OCI-LY3 (cell line): Measurements from ENCODE around the gene CCDC28B.

Experiments
- H2AFZ ChIP-seq: fragments of 200-600, 300-600 bp; shearing (Covaris generic); 2 replicates; pipeline ENCODE4 v1.6.0; 2014; ENCODE audit warnings: antibody characterized with exemption, low read depth, low read length
- H3K27ac ChIP-seq: fragments of 200-600, 300-600 bp; sonication (generic); 2 replicates; pipeline ENCODE4 v1.5.1; 2014; ENCODE audit warnings: mild to moderate bottlenecking, low read length, moderate library complexity, mixed read lengths
- H3K27me3 ChIP-seq: fragments of 200-600, 300-600 bp; sonication (generic); 2 replicates; pipeline ENCODE4 v1.6.1; 2014; ENCODE audit warnings: low read depth, low read length, mixed read lengths
- H3K36me3 ChIP-seq: fragments of 200-600, 300-600 bp; sonication (generic); replicated peaks from 2 replicates; pipeline ENCODE3; 2014; ENCODE audit warnings: low read depth, low read length, mixed read lengths
- H3K4me1 ChIP-seq: fragments of 300-600, 200-600 bp; sonication (generic); 2 replicates; pipeline ENCODE4 v1.6.1; 2014; ENCODE audit warnings: low read length, mixed read lengths
- H3K4me2 ChIP-seq: fragments of 200-600, 300-600 bp; sonication (generic); 2 replicates; pipeline ENCODE4 v1.6.1; 2014; ENCODE audit warnings: low read length, mixed read lengths
- H3K4me3 ChIP-seq: fragments of 300-600, 200-600 bp; sonication (generic); 2 replicates; pipeline ENCODE4 v1.5.1; 2014; ENCODE audit warnings: antibody characterized with exemption, mild to moderate bottlenecking, low read length, moderate library complexity
- H3K79me2 ChIP-seq: fragments of 300-600, 200-600 bp; shearing (Covaris generic); 2 replicates; pipeline ENCODE4 v1.6.1; 2014; ENCODE audit warnings: mild to moderate bottlenecking, low read length, mixed read lengths
- H3K9ac ChIP-seq: fragments of 300-600, 200-600 bp; shearing (Covaris generic); 2 replicates; pipeline ENCODE4 v1.6.0; 2014; ENCODE audit warnings: mild to moderate bottlenecking, low read length, moderate library complexity
- H3K9me3 ChIP-seq: fragments of 200-600, 300-600 bp; shearing (Covaris generic); 2 replicates; pipeline ENCODE4 v1.6.1; 2014; ENCODE audit warnings: low read length, mixed read lengths; ENCODE audit not compliant: insufficient read depth
- H4K20me1 ChIP-seq: fragments of 200-600, 300-600 bp; sonication (generic); 2 replicates; pipeline ENCODE4 v1.6.1; 2016; ENCODE audit warnings: low read length, mixed read lengths; ENCODE audit not compliant: insufficient read depth
- EZH2phosphoT487 ChIP-seq: fragments of 200-600 bp; shearing (Covaris generic); IDR thresholded peaks from 2 replicates; pipeline ENCODE4 v1.6.1; 2018; ENCODE audit warnings: antibody characterized with exemption, mixed run types, low read depth
- TF ChIP-seq, protein P1 (sequence below): fragments of 200-600, 300-600 bp; sonication (generic); IDR thresholded peaks from 2 replicates; pipeline ENCODE4 v1.5.1; 2014; ENCODE audit warnings: antibody characterized with exemption, low read length, low read depth

The CCDC28B gene

DNA sequence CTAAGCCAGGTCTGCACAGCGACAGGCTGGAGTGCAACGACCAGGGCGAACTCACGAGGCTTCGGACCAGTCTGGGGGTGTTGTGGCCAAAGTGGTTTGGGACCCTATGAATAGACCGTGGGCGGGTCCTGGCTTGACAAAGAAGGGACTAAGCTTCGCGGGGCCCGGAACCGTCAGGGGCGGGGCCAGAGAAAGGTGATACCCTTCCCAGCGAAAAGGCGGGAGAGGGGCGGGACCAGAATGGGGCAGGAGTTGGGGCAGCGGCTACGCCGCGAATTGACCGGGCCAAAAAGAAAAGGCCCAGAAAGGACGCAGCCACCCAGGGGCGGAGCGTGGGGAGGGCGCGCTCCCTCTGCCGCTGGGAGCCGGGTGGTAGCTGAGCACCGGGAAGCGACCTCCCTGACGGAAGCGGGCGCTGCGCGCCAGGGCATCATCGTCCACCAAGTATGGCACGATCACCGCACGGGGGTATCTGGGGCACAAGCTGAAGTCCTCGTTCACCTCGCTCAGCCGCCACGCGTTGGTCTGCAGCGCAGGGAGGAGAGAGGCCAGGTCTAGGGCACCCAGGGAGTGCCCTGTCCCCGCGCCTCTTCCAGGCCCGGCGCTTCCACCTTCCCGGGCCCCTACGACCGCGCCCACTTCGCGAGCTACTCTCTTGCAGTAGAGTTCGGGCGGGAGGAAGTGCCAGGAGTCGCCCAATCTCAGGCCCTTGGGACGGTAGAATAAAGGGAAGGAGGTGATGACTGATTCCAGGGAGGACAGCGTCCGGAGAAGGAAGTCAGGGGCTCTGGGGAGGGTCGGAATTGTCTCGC, 40.0 kb downstream of the CCDC28B start:
- no peaks in the 10 kb centered on the region for H3K79me2 ChIP-seq
- H3K27me3 ChIP-seq = no peaks in the 10 kb centered on the region
- no peak overlapping the region for H2AFZ ChIP-seq
- no peaks in the 10 kb centered on the region for H4K20me1 ChIP-seq
- H3K27ac ChIP-seq = no peak overlapping the region
- H3K4me2 ChIP-seq = no peak overlapping the region
- H3K36me3 ChIP-seq = no peaks in the 10 kb centered on the region
- H3K4me1 ChIP-seq = peaks cover 5% of the 10 kb centered on the region
- no peaks in the 10 kb centered on the region for H3K9me3 ChIP-seq
- H3K9ac ChIP-seq = no peak overlapping the region
- TF ChIP-seq, protein P1, sequence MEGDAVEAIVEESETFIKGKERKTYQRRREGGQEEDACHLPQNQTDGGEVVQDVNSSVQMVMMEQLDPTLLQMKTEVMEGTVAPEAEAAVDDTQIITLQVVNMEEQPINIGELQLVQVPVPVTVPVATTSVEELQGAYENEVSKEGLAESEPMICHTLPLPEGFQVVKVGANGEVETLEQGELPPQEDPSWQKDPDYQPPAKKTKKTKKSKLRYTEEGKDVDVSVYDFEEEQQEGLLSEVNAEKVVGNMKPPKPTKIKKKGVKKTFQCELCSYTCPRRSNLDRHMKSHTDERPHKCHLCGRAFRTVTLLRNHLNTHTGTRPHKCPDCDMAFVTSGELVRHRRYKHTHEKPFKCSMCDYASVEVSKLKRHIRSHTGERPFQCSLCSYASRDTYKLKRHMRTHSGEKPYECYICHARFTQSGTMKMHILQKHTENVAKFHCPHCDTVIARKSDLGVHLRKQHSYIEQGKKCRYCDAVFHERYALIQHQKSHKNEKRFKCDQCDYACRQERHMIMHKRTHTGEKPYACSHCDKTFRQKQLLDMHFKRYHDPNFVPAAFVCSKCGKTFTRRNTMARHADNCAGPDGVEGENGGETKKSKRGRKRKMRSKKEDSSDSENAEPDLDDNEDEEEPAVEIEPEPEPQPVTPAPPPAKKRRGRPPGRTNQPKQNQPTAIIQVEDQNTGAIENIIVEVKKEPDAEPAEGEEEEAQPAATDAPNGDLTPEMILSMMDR = no peak
- no peak for TF ChIP-seq EZH2phosphoT487
- no peak overlapping the region for H3K4me3 ChIP-seq

DNA sequence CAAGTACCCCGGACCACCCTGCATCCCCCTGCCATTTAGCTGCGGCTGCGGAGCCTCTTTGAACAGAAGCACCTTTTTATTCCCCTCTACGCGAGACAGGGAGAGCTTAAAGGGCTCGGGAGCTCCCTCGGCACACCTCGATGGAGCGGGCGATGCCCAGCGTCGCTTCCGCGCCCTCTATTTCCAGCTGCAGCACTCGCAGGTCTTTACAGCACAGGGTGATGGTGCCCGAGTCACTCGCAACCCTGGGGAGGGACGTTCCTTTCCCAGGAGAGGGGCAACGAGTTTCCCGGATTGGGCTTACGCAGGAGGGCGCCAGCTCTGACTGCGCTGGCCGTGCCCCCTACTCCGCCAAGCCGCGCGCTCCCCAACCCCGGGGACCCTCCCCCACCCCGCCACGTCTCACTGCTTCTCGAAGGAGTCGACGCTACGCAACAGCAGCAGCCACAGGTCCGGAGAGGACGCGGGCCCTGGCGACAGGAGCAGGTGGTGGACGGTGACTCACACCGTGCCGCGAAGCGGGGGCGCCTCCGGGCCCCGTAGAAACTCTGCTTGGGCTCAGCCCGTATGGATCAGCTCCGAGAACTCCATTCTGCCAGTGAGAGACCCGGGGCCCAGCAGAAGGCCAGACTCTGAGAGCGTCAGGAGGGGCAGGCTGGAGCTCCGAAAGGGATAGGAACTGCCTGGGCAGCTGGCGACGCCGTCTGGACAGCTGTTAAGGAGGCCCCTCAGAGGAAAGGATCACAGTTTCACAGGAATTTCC, 40.8 kb downstream of the CCDC28B start:
- H3K4me3 ChIP-seq = no peak overlapping the region
- no peak overlapping the region for H2AFZ ChIP-seq
- H3K36me3 ChIP-seq = no peaks in the 10 kb centered on the region
- no peaks in the 10 kb centered on the region for H3K79me2 ChIP-seq
- no peak overlapping the region for H3K9ac ChIP-seq
- no peak overlapping the region for H3K27ac ChIP-seq
- H3K4me2 ChIP-seq = no peak overlapping the region
- peaks cover 5% of the 10 kb centered on the region for H3K4me1 ChIP-seq
- no peaks in the 10 kb centered on the region for H4K20me1 ChIP-seq
- H3K27me3 ChIP-seq = no peaks in the 10 kb centered on the region
- no peaks in the 10 kb centered on the region for H3K9me3 ChIP-seq
- no peak for TF ChIP-seq EZH2phosphoT487
- TF ChIP-seq, protein P1 = no peak

DNA sequence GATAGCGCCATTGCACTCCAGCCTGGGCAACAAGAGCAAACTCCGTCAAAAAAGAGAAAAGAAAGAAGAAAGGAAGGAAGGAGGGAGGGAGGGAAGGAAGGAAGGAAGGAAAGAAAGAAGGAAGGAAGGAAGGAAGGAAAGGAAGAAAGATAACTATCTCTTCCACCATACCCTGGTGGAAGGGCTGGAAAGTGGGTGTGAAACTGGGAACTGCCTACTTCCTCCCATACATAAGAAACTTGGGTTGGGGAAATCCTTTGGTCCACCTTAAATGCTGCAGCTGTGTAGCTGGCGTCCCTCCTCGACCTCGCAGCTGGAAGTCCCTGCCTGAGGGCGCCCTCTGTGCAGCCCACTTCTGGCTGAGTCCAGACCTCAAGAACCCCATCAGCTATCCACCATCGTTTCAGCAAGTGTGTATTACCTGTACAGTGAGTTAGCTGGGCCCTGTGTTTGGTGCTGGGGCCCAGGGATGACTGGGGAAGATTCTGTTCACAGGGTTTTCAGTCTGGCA, 42.0 kb downstream of the CCDC28B start:
- H3K4me3 ChIP-seq = no peak overlapping the region
- H3K27me3 ChIP-seq = no peaks in the 10 kb centered on the region
- no peak overlapping the region for H3K27ac ChIP-seq
- no peaks in the 10 kb centered on the region for H3K36me3 ChIP-seq
- H4K20me1 ChIP-seq = no peaks in the 10 kb centered on the region
- no peaks in the 10 kb centered on the region for H3K79me2 ChIP-seq
- peak overlapping the region; percentile 46; the same call in 1 of the 2 replicates for H2AFZ ChIP-seq
- H3K4me2 ChIP-seq = peak overlapping the region; percentile 12; the same call in 1 of the 2 replicates
- TF ChIP-seq, protein P1 = no peak
- no peak for TF ChIP-seq EZH2phosphoT487
- no peaks in the 10 kb centered on the region for H3K9me3 ChIP-seq
- peaks cover 5% of the 10 kb centered on the region for H3K4me1 ChIP-seq
- no peak overlapping the region for H3K9ac ChIP-seq

DNA sequence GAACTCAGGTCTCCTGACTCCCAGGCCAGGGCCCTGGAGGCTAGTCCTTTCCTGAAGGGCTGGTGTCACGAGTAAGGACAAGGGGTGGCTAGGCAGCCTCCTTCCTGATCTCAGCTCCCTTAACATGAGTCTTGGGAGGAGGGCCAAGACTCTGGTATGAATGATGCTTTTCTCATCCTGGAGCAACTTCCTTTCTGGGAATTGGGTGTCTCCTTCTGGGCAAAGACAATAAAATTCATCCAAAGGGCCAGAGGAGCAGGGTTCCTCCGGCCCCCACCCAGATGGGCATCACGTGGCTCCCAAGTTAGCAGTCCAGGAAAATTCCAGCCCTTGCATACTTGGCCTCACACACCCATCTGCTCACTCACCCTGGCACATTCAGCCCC, 46.5 kb downstream of the CCDC28B start, which contains the start of gene FAM167B:
TSS of gene FAM167B (plus strand) at position 335 of the 386 bp plus-strand sequence. CDS start 200 bp downstream, outside the sequence.
- no peaks in the 10 kb centered on the region for H4K20me1 ChIP-seq
- H3K79me2 ChIP-seq = no peaks in the 10 kb centered on the region
- H3K9ac ChIP-seq = no peak within 1 kb of the TSS
- no peak within 1 kb of the TSS for H3K27ac ChIP-seq
- H3K9me3 ChIP-seq = peaks cover 16% of the 10 kb centered on the region; the same call in 1 of the 2 replicates
- H2AFZ ChIP-seq = no peak within 1 kb of the TSS
- H3K4me2 ChIP-seq = no peak within 1 kb of the TSS
- no peaks in the 10 kb centered on the region for H3K27me3 ChIP-seq
- peaks cover 33% of the 10 kb centered on the region for H3K4me1 ChIP-seq
- no peak within 1 kb of the TSS for H3K4me3 ChIP-seq
- no peak for TF ChIP-seq EZH2phosphoT487
- TF ChIP-seq, protein P1 = no peak
- no peaks in the 10 kb centered on the region for H3K36me3 ChIP-seq
